ENCODE measurements around the gene MPL. TPM values are rescaled to one million over a fixed set of nuclear protein-coding genes. Genes with fewer than 3 reads are reported as not detected.
"Not testable (repeated sequence)": the region's sequence is repeated elsewhere in the genome, so short reads cannot be mapped to it uniquely, and the experiment has no call there.

Gene MPL
- total RNA-seq, 2 donors from 2014 or later = 0.94 to 16.6 TPM

GRCh38 chr1:43388613-43389012 lies 51.0 kb downstream of the MPL start:
- peaks cover 10% of the 10 kb centered on the region for H3K36me3 Mint-ChIP-seq (ENCODE audit: low read depth)
- H3K4me3 Mint-ChIP-seq = peak overlapping the region; percentile 100
- H3K4me1 Mint-ChIP-seq = peaks cover 41% of the 10 kb centered on the region
- no peaks in the 10 kb centered on the region for H3K27me3 Mint-ChIP-seq
- H3K9me3 ChIP-seq (ENCODE audit: control insufficient read depth, low read length, poor library complexity, severe bottlenecking) = no peaks in the 10 kb centered on the region
- ATAC-seq = no peak
- peak overlapping the region; percentile 100 for H3K27ac Mint-ChIP-seq
- no peak for DNase-seq

GRCh38 chr1:43389326-43390313 lies 52.0 kb downstream of the MPL start, which contains the start of the genes MED8 and SZT2:
Gene MED8 (minus strand): TSS chr1:43389800. CDS start chr1:43389764, 36 bp downstream.
Gene SZT2 (plus strand): TSS chr1:43389899. CDS start chr1:43389969, 70 bp downstream.
- DNase-seq = peak; percentile 76 to 92 (median 82)
- H3K9me3 ChIP-seq (ENCODE audit: control insufficient read depth, low read length, poor library complexity, severe bottlenecking) = no peaks in the 10 kb centered on the region
- Mint-ChIP-seq H3K27me3 (no peaks in the 10 kb centered on the region), H3K27ac (peak within 1 kb of the TSS; percentile 100), H3K4me3 (peak within 1 kb of the TSS; percentile 100), H3K4me1 (peaks cover 45% of the 10 kb centered on the region), H3K36me3 (ENCODE audit: low read depth) (peaks cover 10% of the 10 kb centered on the region)
- peak; percentile 93 for ATAC-seq

GRCh38 chr1:43392702-43393101 lies 55.1 kb downstream of the MPL start:
- Mint-ChIP-seq H3K27me3 (no peaks in the 10 kb centered on the region), H3K36me3 (ENCODE audit: low read depth) (peaks cover 2% of the 10 kb centered on the region), H3K4me3 (no peak overlapping the region), H3K4me1 (peaks cover 41% of the 10 kb centered on the region), H3K27ac (peak overlapping the region; percentile 67)
- no peak for ATAC-seq
- DNase-seq = no peak
- H3K9me3 ChIP-seq (ENCODE audit: control insufficient read depth, low read length, poor library complexity, severe bottlenecking) = no peaks in the 10 kb centered on the region

- Mint-ChIP-seq H3K27me3 (no peaks in the 10 kb centered on the region), H3K4me3 (no peak overlapping the region), H3K4me1 (peaks cover 28% of the 10 kb centered on the region), H3K36me3 (ENCODE audit: low read depth) (no peaks in the 10 kb centered on the region), H3K27ac (no peak overlapping the region)
- H3K9me3 ChIP-seq (ENCODE audit: control insufficient read depth, low read length, poor library complexity, severe bottlenecking) = no peaks in the 10 kb centered on the region
- no peak for DNase-seq
- no peak for ATAC-seq
Measured at GRCh38 chr1:43395523-43395922, 57.9 kb downstream of the MPL start.

DNA sequence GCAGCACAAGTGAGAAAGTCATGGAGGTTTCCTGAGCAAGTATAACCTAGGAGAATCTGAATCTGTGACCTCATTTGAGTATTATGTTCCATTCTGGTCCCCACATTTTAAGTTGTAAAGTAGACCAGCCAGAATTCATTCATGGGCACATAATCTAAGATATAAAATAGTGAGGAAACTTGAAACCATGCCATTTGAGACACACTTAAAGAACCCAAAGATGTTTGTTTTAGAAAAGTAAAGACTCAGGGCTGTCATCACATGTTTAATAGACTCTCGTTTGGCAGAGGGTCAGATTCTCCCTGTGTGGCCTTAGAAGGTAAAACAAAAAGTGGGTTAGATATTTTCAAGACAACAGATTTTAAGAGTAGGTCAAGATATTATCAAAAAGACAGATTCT lies 58.4 kb downstream of the MPL start:
- no peak overlapping the region for H3K27ac Mint-ChIP-seq
- H3K9me3 ChIP-seq (ENCODE audit: control insufficient read depth, low read length, poor library complexity, severe bottlenecking) = no peaks in the 10 kb centered on the region
- DNase-seq = no peak
- peaks cover 26% of the 10 kb centered on the region for H3K4me1 Mint-ChIP-seq
- no peaks in the 10 kb centered on the region for H3K27me3 Mint-ChIP-seq
- no peaks in the 10 kb centered on the region for H3K36me3 Mint-ChIP-seq (ENCODE audit: low read depth)
- no peak for ATAC-seq
- no peak overlapping the region for H3K4me3 Mint-ChIP-seq

- H3K9me3 ChIP-seq (ENCODE audit: control insufficient read depth, low read length, poor library complexity, severe bottlenecking) = no peaks in the 10 kb centered on the region
- ATAC-seq = no peak
- Mint-ChIP-seq H3K4me3 (no peak overlapping the region), H3K27me3 (no peaks in the 10 kb centered on the region), H3K36me3 (ENCODE audit: low read depth) (peaks cover 8% of the 10 kb centered on the region), H3K27ac (no peak overlapping the region), H3K4me1 (peaks cover 25% of the 10 kb centered on the region)
- DNase-seq = no peak
Measured at GRCh38 chr1:43398227-43398626, 60.6 kb downstream of the MPL start.

- Mint-ChIP-seq H3K36me3 (ENCODE audit: low read depth) (peaks cover 14% of the 10 kb centered on the region), H3K4me1 (peaks cover 19% of the 10 kb centered on the region)
- not testable (repeated sequence) for DNase-seq; H3K27ac Mint-ChIP-seq; ATAC-seq; H3K27me3 Mint-ChIP-seq; H3K9me3 ChIP-seq (ENCODE audit: control insufficient read depth, low read length, poor library complexity, severe bottlenecking); H3K4me3 Mint-ChIP-seq
Measured at GRCh38 chr1:43400441-43400840, 62.8 kb downstream of the MPL start.

GRCh38 chr1:43402089-43402865 lies 64.7 kb downstream of the MPL start:
- ATAC-seq (no peak), DNase-seq (no peak)
- H3K36me3 Mint-ChIP-seq (ENCODE audit: low read depth) = peaks cover 19% of the 10 kb centered on the region
- no peaks in the 10 kb centered on the region for H3K27me3 Mint-ChIP-seq
- H3K27ac Mint-ChIP-seq = peak overlapping the region; percentile 75
- peaks cover 27% of the 10 kb centered on the region for H3K4me1 Mint-ChIP-seq
- H3K4me3 Mint-ChIP-seq = no peak overlapping the region
- H3K9me3 ChIP-seq (ENCODE audit: control insufficient read depth, low read length, poor library complexity, severe bottlenecking) = no peaks in the 10 kb centered on the region

Other genes starting within 250 kb of the MPL start
- 10 to 100 TPM; 20.8 to 24.9 TPM for gene EBNA1BP2, start 165.5 kb upstream of the MPL start, total RNA-seq
- gene CFAP57, start 165.5 kb upstream of the MPL start, total RNA-seq = not detected
- gene TMEM125, start 67.8 kb upstream of the MPL start, total RNA-seq = not detected
- not detected for gene C1orf210, start 52.2 kb upstream of the MPL start, total RNA-seq
- gene TIE1, start 36.8 kb upstream of the MPL start, total RNA-seq = not detected
- under 1 TPM; 0.65 to 0.97 TPM for gene CDC20, start 21.2 kb downstream of the MPL start, total RNA-seq
- 10 to 100 TPM; 32.3 to 36.9 TPM for gene ELOVL1, start 30.2 kb downstream of the MPL start, total RNA-seq
- gene MED8, start 52.0 kb downstream of the MPL start, total RNA-seq = 10 to 100 TPM; 13.7 to 16.4 TPM
- 10 to 100 TPM; 87.0 to 92.1 TPM for gene SZT2, start 52.1 kb downstream of the MPL start, total RNA-seq
- gene HYI, start 116.1 kb downstream of the MPL start, total RNA-seq = 10 to 100 TPM; 14.8 to 24.1 TPM
- 1 to 10 TPM in 1 of 2 donors, under 1 TPM in 1; 0.52 to 5.9 TPM for gene PTPRF, start 193.1 kb downstream of the MPL start, total RNA-seq